ENCODE data around the gene DLX5.
"Not testable (repeated sequence)": the region's sequence is repeated elsewhere in the genome, so short reads cannot be mapped to it uniquely, and the experiment has no call there.

Gene DLX5

DNA sequence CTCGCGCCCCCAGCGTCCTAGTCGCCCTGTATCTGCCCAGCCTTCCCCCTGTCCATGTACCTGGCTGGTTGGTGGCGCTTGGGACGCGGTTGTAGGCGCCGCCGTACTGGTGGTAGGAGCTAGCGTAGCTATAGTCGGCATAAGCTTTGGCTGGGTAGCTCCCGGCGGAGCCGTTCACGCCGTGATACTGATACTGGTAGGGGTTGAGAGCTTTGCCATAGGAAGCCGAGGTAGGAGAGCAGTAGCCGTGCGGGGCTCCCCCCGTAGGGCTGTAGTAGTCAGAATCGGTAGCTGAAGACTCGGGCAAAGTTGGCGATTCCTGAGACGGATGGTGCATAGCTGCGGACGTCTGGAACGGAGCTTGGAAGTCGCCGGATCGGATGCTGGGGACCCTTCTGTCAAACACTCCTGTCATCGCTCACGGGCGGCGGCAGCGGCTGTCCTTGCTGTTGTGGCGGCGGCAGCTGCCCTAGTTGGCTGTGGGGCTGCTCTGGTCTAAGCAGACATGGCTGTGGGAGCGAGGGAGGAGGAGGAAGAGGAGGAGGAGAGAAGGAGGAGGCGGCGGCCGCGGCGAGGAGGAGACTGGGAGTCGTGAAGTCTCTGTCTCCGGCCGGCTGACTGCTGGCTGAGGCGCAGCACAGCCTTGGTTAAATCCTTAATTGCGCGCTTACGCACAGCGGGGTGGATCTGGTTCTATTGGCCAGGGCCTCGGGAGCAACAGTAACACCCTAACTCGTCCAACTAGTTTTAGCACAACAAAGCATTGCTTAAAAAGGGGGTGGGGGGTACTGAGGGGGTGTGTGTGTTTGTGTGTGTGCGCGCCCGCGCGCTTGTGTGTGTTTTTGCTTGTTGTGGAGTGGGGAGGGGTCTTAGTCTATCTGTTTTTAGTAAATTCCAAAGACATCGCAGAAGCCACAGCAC lies at the start of gene DLX5:
DLX5 (minus strand) TSS at position 623 of the 921 bp plus-strand sequence; CDS start at position 415, 208 bp downstream.
- no peak for DNase-seq

GRCh38 chr7:97072025-97072424 lies 47.4 kb upstream of the DLX5 start:
- not testable (repeated sequence) for DNase-seq

DNA sequence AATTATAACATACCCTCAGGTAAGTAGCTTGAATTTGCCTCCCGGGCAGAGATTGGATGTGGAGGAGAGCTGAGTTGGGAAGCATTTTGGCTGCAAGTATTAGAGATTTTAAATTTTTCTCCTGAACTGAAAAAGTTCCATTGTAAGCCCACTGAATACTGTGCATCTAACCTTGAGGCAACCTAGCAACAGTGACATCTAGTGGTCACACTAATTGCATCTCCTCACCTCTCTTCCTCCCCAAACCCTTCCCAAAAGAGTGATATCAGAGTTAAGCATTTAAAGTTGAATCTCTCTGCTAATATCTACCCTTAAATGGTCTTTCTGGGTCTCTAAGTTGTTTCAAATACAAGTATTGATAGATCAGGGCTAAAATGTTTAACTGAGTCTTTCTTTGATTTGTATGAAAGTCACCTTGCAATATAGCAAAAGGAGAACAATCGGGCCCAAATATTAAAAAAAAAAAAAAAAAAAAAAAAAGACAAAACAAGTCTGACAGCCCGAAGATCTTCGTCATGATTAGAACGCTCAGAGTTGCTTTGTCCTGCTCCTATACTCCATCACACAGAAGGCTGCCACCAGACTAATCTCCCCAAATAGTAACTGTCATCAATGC lies 40.4 kb upstream of the DLX5 start:
- peak; percentile 20 for DNase-seq

GRCh38 chr7:97064020-97064419 lies 39.4 kb upstream of the DLX5 start:
- no peak for DNase-seq

DNA sequence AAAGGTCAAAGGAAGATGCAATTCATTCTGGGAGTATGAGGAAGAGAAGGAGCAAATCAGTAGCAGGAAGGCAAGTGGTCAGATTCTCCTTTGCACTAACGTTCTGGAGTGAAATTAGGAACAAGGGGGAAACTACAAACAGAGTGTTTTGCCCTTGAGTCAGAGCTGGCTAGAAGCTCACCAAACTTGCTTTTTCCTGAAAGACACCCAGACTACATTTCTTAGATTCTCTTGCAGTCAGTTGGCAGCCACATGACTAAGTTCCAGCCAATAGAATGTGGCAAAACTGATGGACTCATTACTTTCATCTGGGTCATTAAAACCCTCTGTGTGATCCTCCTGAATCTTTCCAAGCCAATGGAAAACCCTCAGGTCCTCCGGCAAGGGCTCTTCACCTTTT lies 18.6 kb upstream of the DLX5 start:
- no peak for DNase-seq

- no peak for DNase-seq
These were observed 14.9 kb upstream of the DLX5 start for GRCh38 chr7:97039374-97040065.

GRCh38 chr7:97034213-97034852 lies 9.7 kb upstream of the DLX5 start:
- DNase-seq: not testable (repeated sequence)

- peak; percentile 72 for DNase-seq
These were observed 3.0 kb upstream of the DLX5 start for GRCh38 chr7:97027427-97028234.

DNA sequence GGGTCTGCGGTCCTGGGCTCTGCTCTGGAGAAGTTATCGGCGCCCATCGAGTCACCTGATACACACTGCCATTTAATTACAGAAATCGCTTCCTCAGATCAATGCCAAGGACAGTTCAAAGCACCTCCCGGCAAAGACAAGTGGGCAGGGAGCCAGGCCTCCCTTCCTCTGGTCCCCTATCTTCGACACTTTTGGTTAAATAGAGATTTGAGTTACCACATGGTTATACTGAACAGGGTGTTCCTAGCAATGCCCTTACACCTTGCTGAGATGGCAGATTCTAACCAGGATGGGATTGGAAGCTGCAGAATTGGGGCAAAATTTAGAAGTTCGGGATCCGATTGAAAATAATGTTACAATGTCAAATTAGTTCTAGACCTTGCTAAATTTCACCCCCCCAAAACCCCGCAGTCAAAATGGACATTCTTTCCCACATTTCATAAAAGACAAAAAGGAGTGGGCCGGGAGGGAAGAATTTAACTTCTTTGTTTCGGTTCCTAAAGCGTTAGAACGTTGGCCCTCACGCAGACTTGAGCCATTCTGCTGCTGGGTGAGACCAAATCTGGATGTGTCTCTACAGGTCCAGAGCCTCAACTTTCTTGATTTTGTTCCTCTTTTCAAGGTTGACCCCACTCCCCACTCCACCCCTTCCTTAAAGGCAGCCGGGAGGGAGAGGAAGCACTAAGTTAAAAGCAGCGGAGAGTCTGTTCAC lies 2.2 kb upstream of the DLX5 start:
- peak; percentile 90 for DNase-seq

- peak; percentile 3 for DNase-seq
These were observed 1.5 kb upstream of the DLX5 start for GRCh38 chr7:97025983-97026714.

- DNase-seq: no peak
These were observed 484 bp upstream of the DLX5 start for GRCh38 chr7:97025130-97025499.

DNA sequence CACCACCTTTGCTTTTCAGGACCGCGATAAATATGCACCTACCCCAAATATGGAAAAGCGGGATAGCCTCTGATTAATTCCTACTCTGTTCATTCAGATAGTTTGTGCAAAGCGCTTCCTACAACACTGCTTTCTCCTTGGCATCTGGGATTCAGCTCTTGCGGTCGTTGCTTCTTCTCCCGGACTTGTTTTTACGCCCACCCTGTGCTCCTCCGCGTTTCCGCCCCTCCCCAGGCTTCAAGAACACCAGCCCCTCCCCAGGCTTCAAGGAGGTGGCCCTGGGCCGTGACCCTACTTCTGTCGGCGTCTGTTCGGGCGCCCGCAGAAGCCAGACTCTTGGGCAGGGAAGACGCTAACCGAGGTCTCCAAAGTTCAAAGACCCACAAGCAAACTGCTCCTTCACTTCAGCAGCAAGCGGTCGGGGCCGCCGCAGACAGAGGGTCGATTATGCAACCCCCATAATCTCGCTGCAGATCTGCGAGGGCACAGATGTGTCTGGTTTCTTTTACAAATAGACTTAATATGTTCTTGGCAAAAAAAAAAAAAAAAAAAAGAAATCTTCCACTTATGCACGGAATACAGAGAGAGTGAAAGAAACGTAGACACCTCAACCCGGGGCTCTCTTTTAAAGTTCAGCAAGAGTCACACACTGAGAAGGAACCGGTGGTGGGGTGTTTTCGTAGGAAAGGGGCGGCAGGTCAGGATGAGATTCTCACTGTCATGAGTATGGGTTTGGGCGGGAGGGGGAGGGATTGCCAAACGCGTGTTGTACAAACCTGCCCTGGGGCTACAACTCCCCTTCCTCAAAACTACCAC lies 1.9 kb downstream of the DLX5 start:
- peak; percentile 77 for DNase-seq

DNA sequence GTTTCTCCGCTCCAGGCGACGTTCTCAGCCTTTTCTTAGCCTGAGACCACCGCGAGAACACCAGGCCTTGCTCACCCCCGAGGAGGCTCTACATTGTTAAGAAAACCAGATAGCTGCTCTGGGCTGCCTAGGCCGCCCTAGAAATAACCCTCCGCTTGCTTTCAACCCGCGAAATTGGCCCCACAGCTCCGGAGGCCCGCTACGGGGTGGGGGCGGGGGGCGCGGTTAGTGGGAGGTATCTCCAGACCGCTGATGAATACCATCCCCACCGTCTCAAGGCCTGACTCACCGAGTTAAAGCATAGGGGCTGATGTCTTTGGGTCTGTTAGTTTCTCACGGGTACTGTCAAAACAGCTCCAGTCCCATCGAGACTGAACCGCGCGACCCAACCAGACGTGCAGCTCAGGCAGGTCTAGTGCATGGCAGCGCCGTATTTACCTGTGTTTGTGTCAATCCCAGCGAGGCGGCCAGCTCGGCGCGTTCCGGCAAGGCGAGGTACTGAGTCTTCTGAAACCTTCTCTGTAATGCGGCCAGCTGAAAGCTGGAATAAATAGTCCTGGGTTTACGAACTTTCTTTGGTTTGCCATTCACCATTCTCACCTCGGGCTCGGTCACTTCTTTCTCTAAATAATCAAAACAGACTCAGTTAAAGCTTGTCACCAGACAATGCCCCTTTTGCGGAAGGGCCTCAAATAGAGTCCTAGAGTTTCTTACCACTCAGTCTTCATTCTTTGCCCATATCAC lies 2.7 kb downstream of the DLX5 start:
- no peak for DNase-seq

DNA sequence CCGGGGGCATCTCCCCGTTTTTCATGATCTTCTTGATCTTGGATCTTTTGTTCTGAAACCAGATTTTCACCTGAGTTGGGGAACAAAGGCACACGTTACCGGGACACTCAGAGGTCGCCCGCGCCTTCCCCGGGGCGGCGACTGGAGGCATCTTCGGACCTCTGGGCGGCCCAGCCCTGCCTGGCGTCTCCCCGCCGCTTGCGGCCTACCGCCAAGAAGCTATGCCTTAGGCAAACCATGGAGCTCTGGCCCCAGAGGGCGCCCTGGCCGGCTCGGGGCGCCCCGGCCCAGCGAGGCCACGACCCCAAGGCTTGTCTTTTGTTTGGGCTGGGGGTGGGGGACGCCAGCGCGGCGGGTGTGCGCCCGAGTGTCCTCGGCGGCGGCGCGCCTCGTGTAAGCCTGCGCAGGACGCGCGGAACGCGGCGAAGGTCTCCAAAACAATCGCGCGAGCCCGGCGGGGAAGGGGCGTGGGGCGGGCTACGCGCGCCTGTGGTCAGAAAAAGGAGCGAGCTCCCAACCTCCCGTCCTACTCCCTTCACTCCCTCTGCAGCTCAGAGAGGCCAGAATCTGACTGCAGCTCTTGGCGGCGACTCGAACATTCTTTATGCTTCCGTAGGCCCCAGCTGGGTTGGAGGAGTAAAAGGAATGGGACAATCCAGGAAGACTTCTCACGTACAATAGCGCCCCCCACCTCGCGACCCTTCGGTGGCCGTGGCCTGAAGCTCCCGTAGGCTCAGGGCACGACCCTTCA lies 3.5 kb downstream of the DLX5 start:
- no peak for DNase-seq

DNA sequence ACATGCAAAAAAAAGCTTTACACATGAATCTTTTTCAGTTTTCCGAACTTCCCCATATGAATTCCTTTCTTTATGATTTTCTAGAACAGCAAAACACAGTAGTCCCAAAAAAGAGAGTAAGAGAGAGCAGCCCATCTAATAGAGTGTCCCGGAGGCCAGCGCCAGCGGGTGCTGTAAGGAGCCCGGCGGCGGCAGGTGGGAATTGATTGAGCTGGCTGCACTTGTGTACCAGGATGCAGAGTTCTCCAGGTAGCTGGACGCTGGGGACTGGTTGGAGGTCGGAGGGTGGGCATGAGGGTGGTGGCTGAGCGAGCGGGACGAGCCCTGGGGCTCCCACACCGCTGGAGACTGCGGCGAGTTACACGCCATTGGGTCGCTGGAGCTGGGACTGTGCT lies 4.0 kb downstream of the DLX5 start:
- DNase-seq: no peak

- DNase-seq: no peak
These were observed 4.9 kb downstream of the DLX5 start for GRCh38 chr7:97019710-97020225.

GRCh38 chr7:97018791-97019531 lies 5.7 kb downstream of the DLX5 start:
- DNase-seq: no peak

Data from MV-4-11 (cell line).